Neural progenitor cell (in vitro differentiated cells): Measurements from ENCODE around the gene RNF111. TPM values are rescaled to one million over a fixed set of nuclear protein-coding genes. Genes with fewer than 3 reads are reported as not detected.

ENCODE experiments used
- DNase-seq: peaks from one replicate; pipeline ENCODE4 v3.0.0-alpha.2; 2016; ENCODE audit warnings: low spot score
- H2AFZ ChIP-seq: fragments of 200-600 bp; sonication (generic); replicated peaks from 2 replicates; pipeline ENCODE4 v1.6.1; 2016; ENCODE audit warnings: antibody characterized with exemption
- H3F3A ChIP-seq: fragments of 200-600 bp; sonication (generic); 2 replicates; pipeline ENCODE4 v1.6.1; 2016; ENCODE audit warnings: antibody characterized with exemption, low read depth
- H3K27ac ChIP-seq: fragments of 200-600 bp; sonication (generic); 2 replicates; pipeline ENCODE4 v1.5.1; 2016; ENCODE audit warnings: mild to moderate bottlenecking
- H3K27me3 ChIP-seq: fragments of 200-600 bp; sonication (generic); 2 replicates; pipeline ENCODE4 v1.6.1; 2016; ENCODE audit warnings: mild to moderate bottlenecking, moderate library complexity
- H3K36me3 ChIP-seq: fragments of 200-600 bp; sonication (generic); 2 replicates; pipeline ENCODE4 v1.5.1; 2016
- H3K4me1 ChIP-seq: fragments of 200-600 bp; sonication (generic); 2 replicates; pipeline ENCODE4 v1.6.1; 2016; ENCODE audit warnings: mixed run types
- H3K4me2 ChIP-seq: fragments of 200-600 bp; sonication (generic); 2 replicates; pipeline ENCODE4 v1.6.1; 2016
- H3K4me3 ChIP-seq: fragments of 200-600 bp; sonication (generic); 2 replicates; pipeline ENCODE4 v1.5.1; 2016
- H3K79me2 ChIP-seq: fragments of 200-600 bp; sonication (generic); 2 replicates; pipeline ENCODE4 v1.6.1; 2016; ENCODE audit warnings: low read depth
- H3K9ac ChIP-seq: fragments of 200-600 bp; sonication (generic); 2 replicates; pipeline ENCODE4 v1.6.1; 2016
- H3K9me3 ChIP-seq: fragments of 200-600 bp; sonication (generic); 2 replicates; pipeline ENCODE4 v1.5.1; 2016; ENCODE audit warnings: low read depth
- H4K20me1 ChIP-seq: fragments of 200-600 bp; sonication (generic); 2 replicates; pipeline ENCODE4 v1.6.1; 2016; ENCODE audit warnings: low read depth
- H3K27ac Mint-ChIP-seq: 3 replicates; pipeline ENCODE4 v1.8.0; 2021; ENCODE audit warnings: mixed read lengths
- H3K27me3 Mint-ChIP-seq: 2 replicates; pipeline ENCODE4 v1.8.0; 2022; ENCODE audit warnings: low read depth, mild to moderate bottlenecking, inconsistent platforms, moderate library complexity, mixed read lengths; ENCODE audit not compliant: insufficient read depth
- H3K36me3 Mint-ChIP-seq: 3 replicates; pipeline ENCODE4 v1.8.0; 2021; ENCODE audit warnings: mixed read lengths
- H3K4me1 Mint-ChIP-seq: 3 replicates; pipeline ENCODE4 v1.8.0; 2021; ENCODE audit warnings: mixed read lengths
- H3K4me3 Mint-ChIP-seq: 3 replicates; pipeline ENCODE4 v1.8.0; 2021; ENCODE audit warnings: mild to moderate bottlenecking, moderate library complexity, mixed read lengths
- H3K9me3 Mint-ChIP-seq: 3 replicates; pipeline ENCODE4 v1.8.0; 2020; ENCODE audit warnings: mixed read lengths
- CTCF ChIP-seq: fragments of 200-600 bp; sonication (generic); IDR thresholded peaks from 2 replicates; pipeline ENCODE4 v1.5.1; 2017; ENCODE audit warnings: antibody characterized with exemption, mild to moderate bottlenecking
- EZH2 ChIP-seq: fragments of 200-600 bp; sonication (generic); IDR thresholded peaks from 2 replicates; pipeline ENCODE4 v1.6.1; 2017; ENCODE audit warnings: antibody characterized with exemption, mild to moderate bottlenecking, moderate library complexity
- EZH2phosphoT487 ChIP-seq: fragments of 200-600 bp; sonication (generic); IDR thresholded peaks from 2 replicates; pipeline ENCODE4 v1.6.1; 2017; ENCODE audit warnings: antibody characterized with exemption
- total RNA-seq: library from RNA; depleted of rRNA; stranded (reverse); fragments of >200 nt; gene quantifications from 2 replicates; pipeline ENCODE4 v1.2.3, GENCODE V29; 2015; ENCODE audit warnings: low replicate concordance

Gene RNF111
- total RNA-seq, 1 donor from 2014 or later: 32.3 TPM

- no peaks in the 10 kb centered on the region for H3K27me3 Mint-ChIP-seq
- H3K36me3 Mint-ChIP-seq: peaks cover 18% of the 10 kb centered on the region
- Histone ChIP-seq H3K9me3 (no peaks in the 10 kb centered on the region), H3K36me3 (peaks cover 20% of the 10 kb centered on the region), H3K4me1 (no peaks in the 10 kb centered on the region), H2AFZ (no peak overlapping the region), H3K79me2 (peaks cover 38% of the 10 kb centered on the region), H3K27me3 (no peaks in the 10 kb centered on the region), H3K4me3 (no peak overlapping the region), H3K27ac (no peak overlapping the region), H3K9ac (no peak overlapping the region), H3F3A (no peaks in the 10 kb centered on the region), H4K20me1 (no peaks in the 10 kb centered on the region), H3K4me2 (no peak overlapping the region)
- no peak for TF ChIP-seq EZH2phosphoT487
- no peaks in the 10 kb centered on the region for H3K9me3 Mint-ChIP-seq
- no peaks in the 10 kb centered on the region for H3K4me1 Mint-ChIP-seq
- DNase-seq: no peak
- H3K27ac Mint-ChIP-seq: no peak overlapping the region
- no peak overlapping the region for H3K4me3 Mint-ChIP-seq
These were observed 64.7 kb downstream of the RNF111 start for GRCh38 chr15:59051873-59052861.

GRCh38 chr15:59052915-59053407, 65.5 kb downstream of the RNF111 start:
- Histone ChIP-seq H2AFZ (no peak overlapping the region), H3K9me3 (no peaks in the 10 kb centered on the region), H3K4me3 (no peak overlapping the region), H3K4me1 (no peaks in the 10 kb centered on the region), H3K36me3 (peaks cover 25% of the 10 kb centered on the region), H4K20me1 (no peaks in the 10 kb centered on the region), H3K79me2 (peaks cover 30% of the 10 kb centered on the region), H3F3A (no peaks in the 10 kb centered on the region), H3K9ac (no peak overlapping the region), H3K27ac (no peak overlapping the region), H3K27me3 (no peaks in the 10 kb centered on the region), H3K4me2 (no peak overlapping the region)
- Mint-ChIP-seq H3K9me3 (no peaks in the 10 kb centered on the region), H3K4me1 (no peaks in the 10 kb centered on the region), H3K4me3 (no peak overlapping the region), H3K36me3 (peaks cover 21% of the 10 kb centered on the region), H3K27ac (no peak overlapping the region), H3K27me3 (no peaks in the 10 kb centered on the region)
- DNase-seq: no peak
- TF ChIP-seq EZH2phosphoT487 (no peak), EZH2 (no peak), CTCF (no peak)

GRCh38 chr15:59053482-59053881, 66.0 kb downstream of the RNF111 start:
- Histone ChIP-seq H3K27ac (no peak overlapping the region), H3K4me1 (no peaks in the 10 kb centered on the region), H3K36me3 (peaks cover 25% of the 10 kb centered on the region), H3F3A (no peaks in the 10 kb centered on the region), H4K20me1 (no peaks in the 10 kb centered on the region), H3K9ac (no peak overlapping the region), H3K27me3 (no peaks in the 10 kb centered on the region), H3K4me2 (no peak overlapping the region), H3K4me3 (no peak overlapping the region), H2AFZ (no peak overlapping the region), H3K79me2 (peaks cover 25% of the 10 kb centered on the region), H3K9me3 (no peaks in the 10 kb centered on the region)
- Mint-ChIP-seq H3K27ac (no peak overlapping the region), H3K4me3 (no peak overlapping the region), H3K9me3 (no peaks in the 10 kb centered on the region), H3K4me1 (no peaks in the 10 kb centered on the region), H3K27me3 (no peaks in the 10 kb centered on the region), H3K36me3 (peaks cover 17% of the 10 kb centered on the region)
- DNase-seq: no peak
- TF ChIP-seq EZH2phosphoT487 (no peak), EZH2 (no peak), CTCF (no peak)
